Measurements from ENCODE around the gene UTP3.

DNA sequence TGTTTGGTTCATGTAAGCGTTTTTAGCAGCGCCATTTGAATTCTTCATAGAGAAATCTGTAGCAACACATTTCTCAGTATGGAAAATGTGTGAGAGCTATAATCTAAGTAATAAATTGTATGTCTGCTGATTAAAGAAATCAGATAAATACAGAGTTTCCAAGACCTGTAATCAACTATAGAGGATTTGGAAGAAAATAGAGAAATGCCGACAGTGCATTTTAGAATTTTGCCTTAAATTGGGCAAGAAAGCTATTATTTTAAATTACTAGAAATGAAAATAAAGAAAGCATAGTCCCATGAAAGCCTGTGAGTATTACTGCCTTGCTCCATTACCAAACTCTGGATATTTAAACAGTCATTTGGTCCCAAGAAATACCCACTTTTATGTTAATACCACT lies 36.1 kb downstream of the UTP3 start:
- TF ChIP-seq CTCF (IDR thresholded peaks at IDR 0.05): no peak
- no peak for TF ChIP-seq POLR2A (IDR thresholded peaks at IDR 0.05)

Measured in heart left ventricle (tissue), 13 donors.